GM12892 (cell line): ENCODE results near the gene SLC6A17.

Experiments used
- DNase-seq: peaks from one replicate; pipeline ENCODE4 v3.0.0; 2011; ENCODE audit not compliant: insufficient read length
- FAIRE-seq: peaks from 2 replicates; lab custom pipeline; 2011; peaks lifted over from hg19 to GRCh38; lab: Jason Lieb, UNC
- POLR2A ChIP-seq: IDR thresholded peaks from 2 replicates; pipeline ENCODE4 v1.6.1; 2011; ENCODE audit warnings: low read depth, low read length, control low read depth
- POLR2AphosphoS5 ChIP-seq: IDR thresholded peaks from 2 replicates; pipeline ENCODE4 v1.6.1; 2011; ENCODE audit warnings: low read depth, low read length, control low read depth
- TAF1 ChIP-seq: IDR thresholded peaks from 2 replicates; pipeline ENCODE4 v1.6.1; 2011; ENCODE audit warnings: low read depth, mild to moderate bottlenecking, control low read depth, low read length, borderline replicate concordance

SLC6A17 gene

GRCh38 chr1:110118636-110119396 lies 31.5 kb upstream of the SLC6A17 start:
- TF ChIP-seq POLR2A (no peak), POLR2AphosphoS5 (no peak), TAF1 (no peak)
- DNase-seq (no peak), FAIRE-seq (no peak)

GRCh38 chr1:110119843-110120242 lies 30.5 kb upstream of the SLC6A17 start:
- TF ChIP-seq TAF1 = no peak
- TF ChIP-seq POLR2AphosphoS5 = no peak
- TF ChIP-seq POLR2A = no peak
- no peak for FAIRE-seq
- DNase-seq = no peak

- no peak for FAIRE-seq
- no peak for TF ChIP-seq POLR2A
- no peak for DNase-seq
Observed at GRCh38 chr1:110120960-110121561, 29.2 kb upstream of the SLC6A17 start.

- FAIRE-seq (no peak), DNase-seq (no peak)
- TF ChIP-seq POLR2AphosphoS5 = no peak
- TF ChIP-seq TAF1 = no peak
- no peak for TF ChIP-seq POLR2A
Observed at GRCh38 chr1:110123224-110123623, 27.1 kb upstream of the SLC6A17 start.

DNA sequence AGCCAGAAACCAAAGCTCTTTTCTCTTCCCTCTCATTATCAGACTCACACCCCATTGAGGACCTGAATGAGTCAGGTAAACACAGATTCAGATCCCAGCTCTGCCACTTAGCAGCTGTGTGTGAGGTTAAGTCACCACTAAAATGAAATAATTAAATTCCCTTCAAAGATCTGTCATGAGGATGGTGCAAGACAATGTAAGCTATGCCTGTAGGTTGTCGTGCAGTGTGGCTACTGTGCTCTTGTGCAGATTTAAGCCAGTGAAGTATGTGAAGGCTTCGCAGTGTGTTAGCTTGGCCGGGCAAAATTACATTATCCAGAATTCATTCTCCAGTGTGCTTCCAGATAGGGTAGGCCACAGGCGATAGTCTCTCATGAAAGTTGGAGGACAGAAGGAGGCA lies 24.5 kb upstream of the SLC6A17 start:
- DNase-seq (no peak), FAIRE-seq (no peak)
- TF ChIP-seq POLR2AphosphoS5 = no peak
- TF ChIP-seq TAF1 = no peak
- TF ChIP-seq POLR2A = no peak

- DNase-seq (no peak), FAIRE-seq (no peak)
- TF ChIP-seq POLR2AphosphoS5 (no peak), TAF1 (no peak), POLR2A (no peak)
Observed at GRCh38 chr1:110130113-110130591, 20.1 kb upstream of the SLC6A17 start.

GRCh38 chr1:110130989-110131388 lies 19.3 kb upstream of the SLC6A17 start:
- FAIRE-seq = no peak
- no peak for TF ChIP-seq POLR2A
- no peak for TF ChIP-seq POLR2AphosphoS5
- TF ChIP-seq TAF1 = no peak
- no peak for DNase-seq

GRCh38 chr1:110132682-110133081 lies 17.6 kb upstream of the SLC6A17 start:
- TF ChIP-seq POLR2AphosphoS5 = no peak
- TF ChIP-seq POLR2A = no peak
- no peak for TF ChIP-seq TAF1
- FAIRE-seq (no peak), DNase-seq (no peak)

GRCh38 chr1:110133436-110133835 lies 16.9 kb upstream of the SLC6A17 start:
- FAIRE-seq (no peak), DNase-seq (no peak)
- no peak for TF ChIP-seq TAF1
- TF ChIP-seq POLR2A = no peak
- TF ChIP-seq POLR2AphosphoS5 = no peak

DNA sequence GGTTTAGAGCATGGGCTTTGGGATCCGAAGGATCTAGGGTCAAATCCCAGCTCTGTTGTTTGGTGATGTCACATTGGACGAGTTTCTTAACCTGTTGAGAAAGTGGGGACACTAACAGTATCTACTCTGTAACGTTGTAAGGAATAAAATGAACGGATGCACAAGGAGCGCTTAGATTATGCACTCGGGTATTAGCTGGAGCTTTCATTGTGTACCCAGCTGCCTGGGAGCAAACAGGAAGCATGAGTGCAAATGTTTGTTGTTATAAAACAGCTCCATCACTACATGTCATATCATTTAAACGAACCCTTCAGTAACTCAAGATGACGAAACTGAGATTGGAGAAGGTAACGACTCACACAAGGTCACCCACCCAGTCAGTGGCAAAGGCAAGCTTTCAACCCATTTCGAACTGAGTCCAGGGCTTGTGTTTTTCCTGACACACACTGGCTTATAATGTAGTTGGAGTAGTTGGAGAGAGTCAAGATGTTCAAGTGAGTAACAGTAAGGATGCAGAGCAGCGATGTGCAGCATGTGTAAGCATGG lies 16.2 kb upstream of the SLC6A17 start:
- TF ChIP-seq TAF1 (no peak), POLR2A (no peak), POLR2AphosphoS5 (no peak)
- DNase-seq (no peak), FAIRE-seq (no peak)

DNA sequence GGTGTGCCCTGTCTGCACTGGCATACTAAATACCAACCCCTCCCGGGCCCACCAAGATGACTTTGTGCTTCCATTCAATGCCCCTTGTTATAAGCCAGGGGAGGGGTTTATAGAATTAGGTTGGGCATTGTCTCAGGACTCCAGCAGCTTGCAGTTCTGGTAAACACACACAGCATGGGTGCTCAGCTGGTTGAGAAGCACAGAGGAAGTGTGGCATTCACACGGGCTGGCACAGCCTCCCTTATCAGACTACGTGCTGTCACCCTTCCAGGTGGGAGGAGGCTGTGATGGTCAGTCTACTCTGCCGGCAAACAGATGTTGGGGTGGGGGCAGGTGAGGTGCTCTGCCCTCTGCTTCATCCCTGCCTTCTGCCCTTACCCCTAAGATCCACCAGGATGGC lies 15.0 kb upstream of the SLC6A17 start:
- DNase-seq = no peak
- TF ChIP-seq TAF1 (no peak), POLR2A (no peak), POLR2AphosphoS5 (no peak)
- no peak for FAIRE-seq

DNA sequence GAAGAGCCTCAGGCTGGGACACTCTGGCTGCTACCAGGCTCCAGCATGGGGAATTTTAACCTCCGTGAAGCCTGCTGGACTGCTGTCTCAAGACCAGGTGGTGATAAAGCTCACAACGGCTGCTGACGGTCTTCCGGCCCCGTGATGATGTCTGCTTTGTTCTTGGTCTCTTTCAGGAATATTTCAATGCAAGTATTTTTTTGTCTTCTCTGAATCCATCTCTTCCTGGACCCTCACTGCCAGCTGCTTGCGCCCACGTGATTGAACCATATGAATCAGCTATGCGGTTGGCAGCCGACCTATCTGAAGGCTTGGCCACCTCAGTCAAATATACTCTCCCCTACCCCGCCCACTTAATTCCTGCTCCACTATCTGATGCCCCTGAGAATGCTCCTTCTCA lies 14.6 kb upstream of the SLC6A17 start:
- FAIRE-seq (no peak), DNase-seq (no peak)
- TF ChIP-seq POLR2AphosphoS5 = no peak
- TF ChIP-seq TAF1 = no peak
- no peak for TF ChIP-seq POLR2A
